Hematopoietic multipotent progenitor cell (in vitro differentiated cells): Measurements from ENCODE around the gene TNK1. TPM values are rescaled to one million over a fixed set of nuclear protein-coding genes. Genes with fewer than 3 reads are reported as not detected.

ENCODE experiments used
- DNase-seq, 3 donors: peaks; one replicate each; pipeline ENCODE4 v3.0.0-alpha.2; 2011 to 2015; ENCODE audit warnings: low read depth in 2 of 3, low spot score in 2 of 3
- total RNA-seq: library from RNA; depleted of rRNA; stranded (reverse); fragments of >200 nt; gene quantifications from one replicate; pipeline ENCODE4 v1.2.3, GENCODE V29; 2012

Gene TNK1
- total RNA-seq, 1 donor = 4.3 TPM

- DNase-seq = no peak
Observed at GRCh38 chr17:7388856-7389255, 8.0 kb downstream of the TNK1 start.

DNA sequence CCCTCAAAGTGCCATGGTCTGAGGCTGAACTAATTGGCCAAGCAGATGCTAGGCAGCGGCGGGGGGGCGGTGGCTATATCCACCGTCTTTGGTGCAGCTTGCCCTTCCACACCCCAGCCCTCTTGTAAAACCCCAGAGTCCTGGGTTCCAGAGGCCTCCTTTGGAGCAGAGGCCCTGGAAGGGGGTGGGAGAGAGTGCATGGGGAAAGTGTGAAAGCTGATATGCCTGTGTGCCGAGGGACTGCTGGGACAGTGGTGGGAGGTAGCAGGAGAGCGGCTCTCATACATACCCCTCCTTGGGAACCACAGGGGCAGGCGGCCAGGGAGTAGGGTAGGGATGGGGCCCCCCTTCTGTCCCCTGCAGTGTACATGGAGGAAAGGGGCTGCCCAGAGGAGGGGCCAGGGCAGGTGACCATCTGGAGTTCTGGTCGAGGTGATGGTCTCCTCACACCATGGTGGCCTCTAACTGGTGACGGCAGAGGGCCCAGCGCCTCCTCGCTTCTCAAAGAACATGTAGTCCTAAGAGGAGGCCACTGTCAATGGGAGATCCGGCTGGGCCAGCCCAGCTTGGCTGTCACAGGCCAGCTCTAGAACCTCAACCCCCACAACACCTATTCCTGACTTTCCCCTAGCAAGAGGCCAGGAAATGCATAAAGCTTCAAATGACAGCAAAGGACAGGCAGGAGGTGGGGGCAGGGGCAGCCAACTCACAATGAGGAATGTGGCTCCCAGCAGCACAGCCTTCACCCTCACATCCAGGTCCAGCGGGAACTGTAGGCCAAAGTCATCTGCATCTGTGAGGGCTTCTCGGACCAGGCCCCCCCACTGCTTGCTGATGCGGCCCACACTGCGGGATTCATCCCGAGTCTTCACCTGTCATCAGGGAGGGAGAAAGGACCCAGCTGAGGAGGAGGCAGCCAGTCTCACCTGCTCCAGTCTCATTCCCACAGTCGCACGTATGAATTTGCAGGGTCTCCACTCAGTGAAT, 9.3 kb downstream of the TNK1 start:
- no peak for DNase-seq

GRCh38 chr17:7391307-7391706, 10.4 kb downstream of the TNK1 start:
- no peak for DNase-seq

GRCh38 chr17:7392696-7393612, 12.1 kb downstream of the TNK1 start:
- DNase-seq = no peak

- peak in 2 of 3 donors; percentile 58 to 64 for DNase-seq
Observed at GRCh38 chr17:7393613-7394451, 12.9 kb downstream of the TNK1 start.

DNA sequence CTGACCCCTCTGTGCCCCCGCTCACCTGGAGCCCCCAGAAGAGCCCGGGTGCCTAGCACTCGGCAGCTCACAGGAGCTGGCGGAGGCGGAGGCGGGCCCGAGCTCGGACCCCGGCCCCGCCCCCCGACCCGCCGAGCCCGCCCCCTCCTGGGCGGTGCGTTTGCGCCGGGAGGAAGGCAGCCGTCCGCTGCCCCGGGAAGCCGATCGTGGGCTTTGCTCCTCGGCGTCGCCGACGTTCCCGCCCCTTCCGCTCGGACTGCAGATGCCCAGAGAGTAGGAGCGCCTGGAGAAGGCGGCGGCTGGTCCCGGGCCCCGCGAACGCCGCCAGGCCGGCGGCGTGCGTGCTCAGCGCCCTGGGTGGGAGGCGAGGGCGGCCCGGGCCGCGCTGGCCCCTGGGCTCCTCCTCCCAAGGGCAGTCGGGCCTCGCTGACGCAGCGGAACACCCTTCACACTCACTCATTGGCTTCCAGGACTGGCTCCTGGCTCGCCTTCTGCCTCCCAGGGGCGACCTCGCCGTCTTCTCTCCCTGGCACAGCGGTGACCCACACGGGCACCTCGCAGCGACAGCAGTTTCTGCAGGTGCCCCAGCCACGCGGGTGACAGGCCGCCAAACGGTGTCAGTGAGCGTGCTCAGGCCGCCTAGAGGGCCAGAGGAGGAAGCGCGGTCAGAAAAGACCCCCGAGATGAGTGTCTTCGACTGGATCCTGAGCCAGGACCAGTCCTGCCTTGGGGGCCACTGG, 13.7 kb downstream of the TNK1 start, which contains the start of gene PLSCR3:
PLSCR3 (minus strand) TSS at position 74 of the 740 bp plus-strand sequence. CDS start 415 bp downstream, outside the sequence.
- DNase-seq = peak; percentile 60 to 78 (median 76)

GRCh38 chr17:7396147-7396546, 15.3 kb downstream of the TNK1 start:
- no peak for DNase-seq

- no peak for DNase-seq
Observed at GRCh38 chr17:7398612-7399011, 17.7 kb downstream of the TNK1 start.

DNA sequence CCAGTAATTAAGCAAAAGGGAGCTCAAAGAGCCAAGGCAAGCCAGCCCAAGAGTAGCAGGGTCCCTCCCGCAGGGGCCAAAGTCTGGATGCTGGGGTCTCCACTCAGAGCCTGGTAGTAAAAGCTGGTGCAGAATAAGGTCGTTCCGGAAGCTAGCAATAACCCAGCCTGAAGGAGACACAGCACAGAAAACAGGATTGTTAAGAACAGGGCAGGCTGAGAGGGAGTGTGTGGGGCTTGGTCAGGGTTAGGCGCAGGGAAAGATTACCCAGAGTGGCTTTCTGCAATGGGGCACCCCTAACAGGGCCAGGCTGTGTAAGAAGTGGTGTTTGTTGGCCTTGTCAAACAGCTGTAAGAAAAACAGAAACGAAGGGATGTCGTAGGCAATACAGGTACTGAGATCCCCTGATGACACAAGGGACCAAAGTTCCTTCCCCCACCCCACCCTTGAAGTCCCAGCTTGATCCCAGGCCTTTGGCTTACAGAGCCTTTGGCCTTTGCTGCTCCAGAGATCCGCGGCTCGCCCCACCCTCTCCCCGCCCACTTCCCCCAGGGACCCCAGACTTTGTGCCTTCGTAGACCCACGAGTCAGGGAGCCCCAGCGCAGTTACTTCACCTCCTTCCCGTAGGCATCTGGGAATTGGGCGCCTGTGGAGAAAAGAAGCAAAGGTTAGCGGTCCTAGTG, 22.3 kb downstream of the TNK1 start:
- DNase-seq = peak in 1 of 3 donors; percentile 35

DNA sequence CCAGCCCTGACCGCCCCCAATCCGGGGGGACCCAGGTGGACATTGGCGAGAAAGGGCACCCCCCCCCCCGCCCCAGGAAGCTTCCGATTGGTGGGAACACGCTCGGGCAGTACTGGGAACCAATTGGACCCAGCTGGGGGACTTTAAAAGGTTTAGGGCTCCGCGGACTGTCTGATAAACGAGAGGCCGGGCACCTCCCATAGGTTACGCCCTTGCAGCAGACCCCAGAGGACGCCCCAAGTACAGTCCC, 22.8 kb downstream of the TNK1 start:
- DNase-seq = no peak

GRCh38 chr17:7403977-7404736, 23.3 kb downstream of the TNK1 start, which contains the start of gene TMEM256:
TSS of gene TMEM256 (minus strand) at chr17:7404097. CDS start at chr17:7404084, 13 bp downstream.
- peak; percentile 93 to 99 (median 98) for DNase-seq

GRCh38 chr17:7404737-7405349, 24.0 kb downstream of the TNK1 start:
- DNase-seq = no peak

- DNase-seq = no peak
Observed at GRCh38 chr17:7405350-7406234, 24.7 kb downstream of the TNK1 start.

GRCh38 chr17:7406235-7406825, 25.4 kb downstream of the TNK1 start:
- DNase-seq = no peak

- DNase-seq = no peak
Observed at GRCh38 chr17:7407082-7407481, 26.2 kb downstream of the TNK1 start.

DNA sequence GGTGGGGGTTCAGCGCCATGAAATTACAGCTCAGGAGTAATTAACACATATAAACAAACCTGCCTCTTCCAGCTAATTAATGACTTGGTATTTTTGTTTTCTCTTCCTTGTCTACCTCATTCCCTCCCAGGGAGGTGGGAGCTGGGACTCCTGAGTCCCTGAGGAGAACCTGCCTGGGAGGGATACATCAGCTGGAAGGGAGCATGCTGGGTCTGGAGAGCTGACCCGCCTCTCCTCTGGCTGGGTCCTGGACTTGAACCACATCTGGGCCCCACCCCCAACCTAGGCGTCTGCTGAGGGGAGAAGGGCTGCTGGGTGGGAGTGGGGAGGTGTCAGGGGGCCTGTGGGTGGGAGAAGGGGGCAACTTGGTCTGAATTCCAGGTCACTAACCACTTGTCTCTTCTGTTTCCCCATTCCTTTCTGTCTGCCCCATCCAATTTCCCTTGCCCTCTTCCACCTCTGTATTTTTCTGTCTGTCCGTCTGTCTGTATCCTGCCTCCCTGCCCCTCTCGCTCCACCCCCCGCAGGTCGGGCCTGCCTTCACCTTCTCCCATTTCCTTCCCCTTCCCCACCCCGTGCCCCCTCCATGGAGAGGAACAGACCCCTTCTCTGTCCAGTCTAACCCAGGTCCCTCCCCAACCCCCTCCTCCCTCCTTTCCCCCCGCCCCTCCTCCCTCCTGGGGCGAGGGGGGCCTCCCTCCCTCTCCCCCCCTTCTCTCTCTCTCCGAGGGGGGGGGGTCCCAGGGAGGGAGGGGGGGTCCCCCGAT, 26.8 kb downstream of the TNK1 start, which contains the start of gene NLGN2:
NLGN2 (plus strand) TSS at position 361 of the 767 bp plus-strand sequence. CDS start 411 bp downstream, outside the sequence.
- no peak for DNase-seq
